Loucy (cell line): ENCODE measurements around the gene PRCD.

ENCODE experiments used
- H2AFZ ChIP-seq: fragments of 200-600 bp; sonication (generic); 2 replicates; pipeline ENCODE4 v1.6.0; 2016; ENCODE audit warnings: antibody characterized with exemption, mild to moderate bottlenecking, low read length, moderate library complexity
- H3F3A ChIP-seq: fragments of 200-600 bp; 2 replicates; pipeline ENCODE4 v1.6.0; 2016; ENCODE audit warnings: antibody characterized with exemption, low read depth, mild to moderate bottlenecking
- H3K27me3 ChIP-seq: fragments of 200-600 bp; sonication (generic); 2 replicates; pipeline ENCODE4 v1.6.1; 2014; ENCODE audit warnings: low read length, mild to moderate bottlenecking; ENCODE audit not compliant: insufficient read depth, poor library complexity, severe bottlenecking
- H3K36me3 ChIP-seq: fragments of 200-600 bp; sonication (generic); 2 replicates; pipeline ENCODE4 v1.6.1; 2016; ENCODE audit warnings: low read length; ENCODE audit not compliant: insufficient read depth
- H3K4me1 ChIP-seq: fragments of 200-600 bp; sonication (generic); 2 replicates; pipeline ENCODE4 v1.5.1; 2014; ENCODE audit warnings: low read length, mild to moderate bottlenecking; ENCODE audit not compliant: insufficient read depth, poor library complexity, severe bottlenecking
- H3K4me2 ChIP-seq: fragments of 200-600 bp; sonication (generic); 2 replicates; pipeline ENCODE4 v1.6.0; 2014; ENCODE audit warnings: antibody characterized with exemption, low read length, low read depth, mild to moderate bottlenecking; ENCODE audit not compliant: poor library complexity, severe bottlenecking
- H3K4me3 ChIP-seq: fragments of 200-600 bp; sonication (generic); 2 replicates; pipeline ENCODE4 v1.5.1; 2014; ENCODE audit warnings: low read length, mild to moderate bottlenecking, mixed read lengths; ENCODE audit not compliant: poor library complexity, severe bottlenecking
- H3K79me2 ChIP-seq: fragments of 200-600 bp; sonication (generic); 2 replicates; pipeline ENCODE4 v1.6.1; 2014; ENCODE audit warnings: low read length; ENCODE audit not compliant: insufficient read depth
- H3K9ac ChIP-seq: fragments of 200-600 bp; sonication (generic); 2 replicates; pipeline ENCODE4 v1.6.0; 2014; ENCODE audit warnings: mild to moderate bottlenecking, low read depth, low read length, moderate library complexity; ENCODE audit not compliant: poor library complexity, severe bottlenecking
- H3K9me2 ChIP-seq: fragments of 200-600 bp; sonication (generic); replicated peaks from 2 replicates; pipeline ENCODE4 v1.6.1; 2016; ENCODE audit warnings: low read depth, low read length, mixed read lengths
- H3K9me3 ChIP-seq: fragments of 200-600 bp; sonication (generic); 2 replicates; pipeline ENCODE4 v1.6.1; 2014; ENCODE audit warnings: mild to moderate bottlenecking, antibody characterized with exemption, low read length, low read depth; ENCODE audit not compliant: insufficient read depth
- H4K20me1 ChIP-seq: fragments of 200-600 bp; sonication (generic); 2 replicates; pipeline ENCODE4 v1.6.0; 2014; ENCODE audit warnings: antibody characterized with exemption, low read length, mild to moderate bottlenecking; ENCODE audit not compliant: insufficient read depth, poor library complexity, severe bottlenecking
- EZH2phosphoT487 ChIP-seq: fragments of 200-600 bp; IDR thresholded peaks from 2 replicates; pipeline ENCODE4 v1.6.1; 2018; ENCODE audit warnings: antibody characterized with exemption, mild to moderate bottlenecking, moderate library complexity, borderline replicate concordance
- TF ChIP-seq, protein P1 (sequence below): fragments of 200-600 bp; sonication (generic); conservative IDR thresholded peaks from 2 replicates; pipeline ENCODE4 v1.5.1; 2014; ENCODE audit warnings: mild to moderate bottlenecking, antibody characterized with exemption, low read length

PRCD gene

DNA sequence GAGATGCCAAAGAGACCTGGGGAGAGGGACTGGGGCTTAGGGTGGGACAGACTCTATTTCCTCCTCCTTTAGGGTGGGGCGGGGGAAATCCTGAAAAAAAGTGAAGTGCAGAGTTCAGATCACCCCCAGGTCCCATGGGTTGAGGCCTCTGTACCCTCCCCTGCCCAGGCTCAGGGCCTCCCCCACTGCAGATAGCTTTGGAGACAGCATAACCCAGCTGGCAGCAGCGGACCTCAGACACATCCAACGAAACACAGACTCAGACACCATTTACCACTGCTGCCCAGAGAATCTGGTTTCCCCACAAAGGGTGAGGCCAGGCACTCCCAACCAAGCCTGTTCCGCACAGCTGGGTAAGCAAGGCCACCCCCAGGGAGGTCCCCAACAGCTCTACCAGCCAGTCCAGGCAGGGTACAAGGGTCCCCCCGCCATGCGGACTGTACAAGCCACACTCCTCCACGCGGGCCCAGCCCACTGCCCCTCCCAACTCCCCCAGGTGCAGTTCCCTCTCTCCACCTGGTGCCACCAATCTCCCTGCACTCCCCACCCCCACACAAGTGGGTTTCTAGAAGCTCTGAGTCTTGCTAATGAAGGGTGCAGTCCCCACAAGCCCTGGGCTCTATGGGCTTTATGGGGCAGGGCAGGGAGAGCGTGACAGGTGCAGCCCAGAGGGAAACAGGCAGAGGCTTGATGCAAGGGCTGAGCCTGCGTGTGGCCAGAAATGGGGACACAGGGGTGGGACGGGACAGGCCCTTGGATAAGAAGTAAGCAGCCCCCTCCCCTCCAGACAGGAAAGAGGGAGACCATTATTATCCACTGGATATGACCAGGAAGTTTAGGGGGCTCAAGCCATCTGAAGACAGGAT lies 47.5 kb upstream of the PRCD start:
- H3K9ac ChIP-seq, result peak overlapping the region; percentile 49
- H3K79me2 ChIP-seq, result no peaks in the 10 kb centered on the region
- no peaks in the 10 kb centered on the region for H3K27me3 ChIP-seq
- H3K36me3 ChIP-seq, result no peaks in the 10 kb centered on the region
- H3K9me2 ChIP-seq, result no peaks in the 10 kb centered on the region
- H3F3A ChIP-seq, result no peaks in the 10 kb centered on the region
- TF ChIP-seq, protein P1, sequence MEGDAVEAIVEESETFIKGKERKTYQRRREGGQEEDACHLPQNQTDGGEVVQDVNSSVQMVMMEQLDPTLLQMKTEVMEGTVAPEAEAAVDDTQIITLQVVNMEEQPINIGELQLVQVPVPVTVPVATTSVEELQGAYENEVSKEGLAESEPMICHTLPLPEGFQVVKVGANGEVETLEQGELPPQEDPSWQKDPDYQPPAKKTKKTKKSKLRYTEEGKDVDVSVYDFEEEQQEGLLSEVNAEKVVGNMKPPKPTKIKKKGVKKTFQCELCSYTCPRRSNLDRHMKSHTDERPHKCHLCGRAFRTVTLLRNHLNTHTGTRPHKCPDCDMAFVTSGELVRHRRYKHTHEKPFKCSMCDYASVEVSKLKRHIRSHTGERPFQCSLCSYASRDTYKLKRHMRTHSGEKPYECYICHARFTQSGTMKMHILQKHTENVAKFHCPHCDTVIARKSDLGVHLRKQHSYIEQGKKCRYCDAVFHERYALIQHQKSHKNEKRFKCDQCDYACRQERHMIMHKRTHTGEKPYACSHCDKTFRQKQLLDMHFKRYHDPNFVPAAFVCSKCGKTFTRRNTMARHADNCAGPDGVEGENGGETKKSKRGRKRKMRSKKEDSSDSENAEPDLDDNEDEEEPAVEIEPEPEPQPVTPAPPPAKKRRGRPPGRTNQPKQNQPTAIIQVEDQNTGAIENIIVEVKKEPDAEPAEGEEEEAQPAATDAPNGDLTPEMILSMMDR, result no peak
- no peak for TF ChIP-seq EZH2phosphoT487
- H3K9me3 ChIP-seq, result no peaks in the 10 kb centered on the region
- H2AFZ ChIP-seq, result peak overlapping the region; percentile 68; the same call in 1 of the 2 replicates
- peaks cover 19% of the 10 kb centered on the region for H3K4me1 ChIP-seq
- H3K4me2 ChIP-seq, result peak overlapping the region; percentile 60
- H3K4me3 ChIP-seq, result peak overlapping the region; percentile 17
- H4K20me1 ChIP-seq, result no peaks in the 10 kb centered on the region

DNA sequence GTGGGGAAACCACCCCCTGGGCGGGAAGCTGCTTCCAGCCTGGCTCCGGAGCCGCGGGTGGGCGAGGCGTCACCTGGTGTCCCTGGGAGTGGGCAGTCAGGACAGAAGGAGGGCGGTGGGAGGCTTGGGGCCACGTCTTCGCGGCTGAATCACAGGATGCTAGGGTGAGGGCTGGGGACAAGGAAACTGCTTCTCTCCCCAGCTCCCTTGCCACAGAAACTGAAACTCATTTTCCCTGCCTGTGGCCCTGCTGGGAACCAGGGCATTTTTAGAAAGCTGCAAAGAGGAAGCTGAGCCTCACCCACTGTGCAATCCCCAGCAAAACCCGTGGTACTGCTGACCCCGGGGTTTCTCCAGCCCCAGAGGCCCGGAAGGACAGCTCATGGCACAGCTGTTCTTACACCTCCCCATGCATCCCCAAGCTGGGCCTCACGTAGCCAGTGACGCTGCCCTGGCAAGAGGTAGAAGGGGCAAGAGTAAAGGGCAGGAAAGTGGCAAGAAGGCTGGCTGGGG lies 46.8 kb upstream of the PRCD start:
- H4K20me1 ChIP-seq, result no peaks in the 10 kb centered on the region
- no peaks in the 10 kb centered on the region for H3K9me3 ChIP-seq
- peaks cover 19% of the 10 kb centered on the region for H3K4me1 ChIP-seq

DNA sequence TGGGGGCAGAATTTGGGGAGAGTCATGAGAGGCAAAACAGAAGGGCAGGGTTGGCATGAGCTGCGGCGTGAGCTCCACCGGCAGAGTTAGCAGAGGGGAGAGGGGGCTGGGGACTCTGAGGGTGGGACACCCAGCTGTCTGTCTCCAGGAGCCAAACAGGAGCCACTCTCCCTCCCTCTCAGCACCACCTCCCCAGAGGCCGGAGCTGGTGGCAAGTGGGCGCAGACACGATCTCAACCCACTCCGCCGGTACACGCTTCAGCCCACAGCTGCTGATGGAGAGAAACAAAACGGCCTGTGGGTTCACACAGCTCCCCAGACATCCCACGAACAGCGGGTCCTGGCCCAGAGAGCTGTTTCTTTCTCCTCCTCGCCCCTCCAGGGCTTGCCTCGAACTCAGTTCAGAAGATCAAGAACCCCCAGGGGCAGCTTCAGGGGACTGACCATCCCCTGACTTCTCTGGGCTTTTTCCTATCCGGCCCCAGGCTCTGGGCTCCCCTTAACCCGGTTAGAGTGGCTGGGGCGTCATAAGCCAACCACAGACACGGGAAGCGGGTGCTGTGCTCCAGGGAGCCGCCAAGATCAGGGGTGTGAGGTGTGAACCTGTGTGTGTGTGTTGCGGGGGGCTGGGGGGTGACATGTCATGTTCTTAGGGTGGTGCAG lies 46.2 kb upstream of the PRCD start:
- H3K79me2 ChIP-seq, result no peaks in the 10 kb centered on the region
- H2AFZ ChIP-seq, result no peak overlapping the region; the same call in 1 of the 2 replicates
- H3K9ac ChIP-seq, result peak overlapping the region; percentile 49
- peaks cover 19% of the 10 kb centered on the region for H3K4me1 ChIP-seq
- TF ChIP-seq EZH2phosphoT487, result no peak
- TF ChIP-seq, protein P1, result no peak
- peak overlapping the region; percentile 60 for H3K4me2 ChIP-seq
- no peaks in the 10 kb centered on the region for H3F3A ChIP-seq
- no peaks in the 10 kb centered on the region for H3K9me3 ChIP-seq
- H4K20me1 ChIP-seq, result no peaks in the 10 kb centered on the region
- H3K4me3 ChIP-seq, result peak overlapping the region; percentile 17
- H3K36me3 ChIP-seq, result no peaks in the 10 kb centered on the region
- H3K27me3 ChIP-seq, result no peaks in the 10 kb centered on the region
- no peaks in the 10 kb centered on the region for H3K9me2 ChIP-seq

More for the DNA sequence above, 46.8 kb upstream of the PRCD start:
- peak overlapping the region; percentile 60 for H3K4me2 ChIP-seq
- TF ChIP-seq, protein P1, result no peak
- no peak for TF ChIP-seq EZH2phosphoT487
- no peaks in the 10 kb centered on the region for H3K9me2 ChIP-seq
- no peaks in the 10 kb centered on the region for H3K79me2 ChIP-seq
- peak overlapping the region; percentile 17 for H3K4me3 ChIP-seq
- peak overlapping the region; percentile 49 for H3K9ac ChIP-seq
- H3F3A ChIP-seq, result no peaks in the 10 kb centered on the region
- H3K27me3 ChIP-seq, result no peaks in the 10 kb centered on the region
- peak overlapping the region; percentile 68; the same call in 1 of the 2 replicates for H2AFZ ChIP-seq
- no peaks in the 10 kb centered on the region for H3K36me3 ChIP-seq
